HG03439 (cell line): ENCODE measurements around the gene LURAP1L.

Source experiments
- ATAC-seq: cut with Tn5 transposase; IDR thresholded peaks from one replicate; pipeline ENCODE4 v1.9.1; 2021; ENCODE audit warnings: mild to moderate bottlenecking, moderate library complexity; ENCODE audit not compliant: unreplicated experiment

LURAP1L gene

GRCh38 chr9:12812710-12813109, 37.9 kb downstream of the LURAP1L start:
- ATAC-seq, result no peak

- ATAC-seq, result no peak
These were observed 38.7 kb downstream of the LURAP1L start for GRCh38 chr9:12813533-12813932.

- peak; percentile 69 for ATAC-seq
These were observed 39.4 kb downstream of the LURAP1L start for GRCh38 chr9:12813960-12814876.

- ATAC-seq, result no peak
These were observed 40.0 kb downstream of the LURAP1L start for GRCh38 chr9:12814877-12815237.

- ATAC-seq, result no peak
These were observed 41.1 kb downstream of the LURAP1L start for GRCh38 chr9:12815888-12816287.

- no peak for ATAC-seq
These were observed 41.9 kb downstream of the LURAP1L start for GRCh38 chr9:12816656-12817101.

- no peak for ATAC-seq
These were observed 42.9 kb downstream of the LURAP1L start for GRCh38 chr9:12817702-12818101.

- no peak for ATAC-seq
These were observed 43.7 kb downstream of the LURAP1L start for GRCh38 chr9:12818431-12819000.

- ATAC-seq, result peak; percentile 89
These were observed 44.8 kb downstream of the LURAP1L start for GRCh38 chr9:12819436-12820185.

- ATAC-seq, result no peak
These were observed 47.3 kb downstream of the LURAP1L start for GRCh38 chr9:12822111-12822510.

GRCh38 chr9:12826924-12827565, 52.2 kb downstream of the LURAP1L start:
- no peak for ATAC-seq

GRCh38 chr9:12833701-12834100, 58.9 kb downstream of the LURAP1L start:
- ATAC-seq, result no peak

GRCh38 chr9:12838546-12838945, 63.7 kb downstream of the LURAP1L start:
- no peak for ATAC-seq

- no peak for ATAC-seq
These were observed 68.9 kb downstream of the LURAP1L start for GRCh38 chr9:12843735-12844134.

- ATAC-seq, result no peak
These were observed 71.2 kb downstream of the LURAP1L start for GRCh38 chr9:12846035-12846434.

- no peak for ATAC-seq
These were observed 72.7 kb downstream of the LURAP1L start for GRCh38 chr9:12847561-12847960.

GRCh38 chr9:12849486-12850003, 74.7 kb downstream of the LURAP1L start:
- no peak for ATAC-seq

GRCh38 chr9:12851341-12852090, 76.7 kb downstream of the LURAP1L start:
- ATAC-seq, result no peak

GRCh38 chr9:12853051-12853450, 78.2 kb downstream of the LURAP1L start:
- no peak for ATAC-seq

- no peak for ATAC-seq
These were observed 79.4 kb downstream of the LURAP1L start for GRCh38 chr9:12854221-12854620.
